HCT116 (cell line): ENCODE data around the gene ZBTB33. TPM values are rescaled to one million over a fixed set of nuclear protein-coding genes. Genes with fewer than 3 reads are reported as not detected.

Experiments
- ATAC-seq: fragments of 200-7000 bp; cut with Tn5 transposase; 2 replicates; pipeline ENCODE4 v1.9.1; 2020; ENCODE audit warnings: mild to moderate bottlenecking, moderate library complexity
- BruUV-seq: library from RNA; stranded (reverse); fragments of 400-500 nt; replicated peaks from 2 replicates; lab custom pipeline; 2021; lab: Mats Ljungman, UMichigan
- CTCF ChIA-PET: fragments of 300-600 bp; sonication (Branson Sonifier 250); formaldehyde crosslinking; loops from one replicate; lab custom pipeline; 2021; ENCODE audit warnings: antibody characterized with exemption; lab: Charles Lee
- POLR2A ChIA-PET: fragments of 300-600, 350-600 bp; sonication (Branson Sonifier 250); formaldehyde crosslinking; loops from one replicate; lab custom pipeline; 2021; ENCODE audit warnings: antibody characterized with exemption; lab: Charles Lee
- RAD21 ChIA-PET, 2 experiments: fragments of 300-600 bp; sonication (Branson Sonifier 250); formaldehyde crosslinking; loops; one replicate each; lab custom pipeline; 2023; ENCODE audit warnings: low total read pairs in 2 of 2; ENCODE audit not compliant: uncharacterized antibody in 2 of 2, unreplicated experiment in 2 of 2, low non-redundant PET in 1 of 2; lab: Charles Lee
- DNase-seq: peaks from one replicate; pipeline ENCODE4 v3.0.0-alpha.2; 2010; ENCODE audit warnings: low read depth, low spot score
- H2AFZ ChIP-seq: fragments of 200-600 bp; shearing (Covaris generic), sonication (generic); 2 replicates; pipeline ENCODE4 v1.6.1; 2017; ENCODE audit warnings: low read depth, mixed run types, mixed read lengths, antibody characterized with exemption, low read length; ENCODE audit not compliant: poor library complexity, severe bottlenecking
- H3K27ac ChIP-seq: 2 replicates; pipeline ENCODE4 v1.5.1; 2012; ENCODE audit warnings: low read depth, low read length
- H3K27me3 ChIP-seq: fragments of 200-600 bp; sonication (generic); 2 replicates; pipeline ENCODE4 v1.6.1; 2016; ENCODE audit warnings: mixed run types, low read length, mixed read lengths; ENCODE audit not compliant: insufficient read depth
- H3K36me3 ChIP-seq, 2 experiments: fragments of 200-500 bp in 1 of 2; fragments of 200-600 bp in 1 of 2; sonication (Bioruptor generic) in 1 of 2; sonication (generic) in 1 of 2; 2 replicates each; pipeline versions ENCODE4 v1.5.1 to v1.6.1; 2014 to 2016; ENCODE audit warnings: low read length in 2 of 2, inconsistent platforms in 1 of 2, mixed read lengths in 1 of 2, mixed run types in 1 of 2; ENCODE audit not compliant: insufficient read depth in 2 of 2, control insufficient read depth in 1 of 2
- H3K4me1 ChIP-seq, 2 experiments: fragments of 200-600 bp in 1 of 2; sonication (generic) in 1 of 2; 2 replicates each; pipeline versions ENCODE4 v1.5.1 to v1.6.1; 2012 to 2017; ENCODE audit warnings: low read length in 2 of 2, inconsistent platforms in 1 of 2, mild to moderate bottlenecking in 1 of 2, mixed read lengths in 1 of 2, mixed run types in 1 of 2, moderate library complexity in 1 of 2; ENCODE audit not compliant: insufficient read depth in 2 of 2, control insufficient read depth in 1 of 2
- H3K4me2 ChIP-seq: fragments of 200-600 bp; sonication (generic); 2 replicates; pipeline ENCODE4 v1.6.1; 2017; ENCODE audit warnings: mixed run types, low read length, mixed read lengths
- H3K4me3 ChIP-seq, 2 experiments: fragments of 200-600 bp in 1 of 2; sonication (generic) in 1 of 2; replicated peaks in 1 of 2; 2 replicates each; pipeline ENCODE4 v1.5.1; 2011 to 2016; ENCODE audit warnings: low read length in 2 of 2, control low read depth in 1 of 2, low read depth in 1 of 2, mild to moderate bottlenecking in 1 of 2, mixed read lengths in 1 of 2, mixed run types in 1 of 2
- H3K79me2 ChIP-seq: fragments of 200-600 bp; sonication (generic); 2 replicates; pipeline ENCODE4 v1.6.1; 2017; ENCODE audit warnings: mild to moderate bottlenecking, mixed run types, low read length, moderate library complexity, mixed read lengths; ENCODE audit not compliant: insufficient read depth
- H3K9ac ChIP-seq: fragments of 200-600 bp; sonication (generic); 2 replicates; pipeline ENCODE4 v1.6.1; 2016; ENCODE audit warnings: low read length, mixed read lengths
- H3K9me2 ChIP-seq: fragments of 200-600 bp; sonication (generic), shearing (Covaris generic); 2 replicates; pipeline ENCODE4 v1.6.1; 2017; ENCODE audit warnings: mixed run types, mild to moderate bottlenecking, moderate library complexity; ENCODE audit not compliant: insufficient read depth
- H3K9me3 ChIP-seq, 2 experiments: fragments of 200-500 bp in 1 of 2; fragments of 200-600 bp in 1 of 2; sonication (Bioruptor generic) in 1 of 2; sonication (generic) in 1 of 2; 2 replicates each; pipeline ENCODE4 v1.6.1; 2014 to 2017; ENCODE audit warnings: low read length in 2 of 2, mixed read lengths in 2 of 2, inconsistent platforms in 1 of 2, low read depth in 1 of 2, mild to moderate bottlenecking in 1 of 2, mixed run types in 1 of 2, moderate library complexity in 1 of 2; ENCODE audit not compliant: control insufficient read depth in 1 of 2, insufficient read depth in 1 of 2
- H4K20me1 ChIP-seq: fragments of 200-600 bp; sonication (generic), shearing (Covaris generic); 2 replicates; pipeline ENCODE4 v1.6.1; 2017; ENCODE audit warnings: mixed run types, mild to moderate bottlenecking, moderate library complexity; ENCODE audit not compliant: insufficient read depth
- CBX3 ChIP-seq: IDR thresholded peaks from 2 replicates; pipeline ENCODE4 v1.6.1; 2012; ENCODE audit warnings: low read depth
- CEBPB ChIP-seq: IDR thresholded peaks from 2 replicates; pipeline ENCODE4 v1.6.1; 2012; ENCODE audit warnings: low read depth
- EGR1 ChIP-seq: IDR thresholded peaks from 2 replicates; pipeline ENCODE4 v1.6.1; 2012; ENCODE audit warnings: low read depth
- ELF1 ChIP-seq: IDR thresholded peaks from 2 replicates; pipeline ENCODE4 v1.6.1; 2012; ENCODE audit warnings: low read depth, borderline replicate concordance
- EZH2 ChIP-seq: fragments of 200-600 bp; sonication (generic); IDR thresholded peaks from 2 replicates; pipeline ENCODE4 v1.6.1; 2017; ENCODE audit warnings: antibody characterized with exemption, mixed run types
- EZH2phosphoT487 ChIP-seq: fragments of 200-600 bp; IDR thresholded peaks from 2 replicates; pipeline ENCODE4 v1.6.1; 2018; ENCODE audit warnings: antibody characterized with exemption, borderline replicate concordance
- FOSL1 ChIP-seq: IDR thresholded peaks from 2 replicates; pipeline ENCODE4 v1.6.1; 2012; ENCODE audit warnings: low read depth
- JUND ChIP-seq: IDR thresholded peaks from 2 replicates; pipeline ENCODE4 v1.6.1; 2012
- POLR2A ChIP-seq: IDR thresholded peaks from 2 replicates; pipeline ENCODE4 v1.7.0; 2011; ENCODE audit warnings: borderline replicate concordance; ENCODE audit not compliant: insufficient read depth, insufficient read length; ENCODE audit errors: extremely low read depth
- POLR2AphosphoS5 ChIP-seq: IDR thresholded peaks from 2 replicates; pipeline ENCODE4 v1.6.1; 2011; ENCODE audit warnings: mild to moderate bottlenecking, low read depth, low read length, moderate library complexity
- SP1 ChIP-seq: IDR thresholded peaks from 2 replicates; pipeline ENCODE4 v1.6.1; 2012; ENCODE audit warnings: low read depth
- SRF ChIP-seq: IDR thresholded peaks from 2 replicates; pipeline ENCODE4 v1.6.1; 2012; ENCODE audit warnings: low read depth
- TCF7L2 ChIP-seq: IDR thresholded peaks from 2 replicates; pipeline ENCODE4 v1.7.0; 2011; ENCODE audit warnings: borderline replicate concordance, inconsistent platforms; ENCODE audit not compliant: insufficient read depth, insufficient read length; ENCODE audit errors: extremely low read depth
- YY1 ChIP-seq: IDR thresholded peaks from 2 replicates; pipeline ENCODE4 v1.6.1; 2011; ENCODE audit warnings: low read length, low read depth, moderate library complexity, mild to moderate bottlenecking; ENCODE audit not compliant: insufficient replicate concordance; ENCODE audit errors: extremely low read depth
- ZFX ChIP-seq: fragments of 450-650 bp; IDR thresholded peaks from 2 replicates; pipeline ENCODE4 v1.6.1; 2017
- ZNF274 ChIP-seq: fragments of 200-500 bp; sonication (Bioruptor generic); IDR thresholded peaks from 2 replicates; pipeline ENCODE4 v1.6.1; 2014; ENCODE audit warnings: mild to moderate bottlenecking, low read depth, low read length, inconsistent platforms
- intact Hi-C: fragments of 100-400 bp; cut with micrococcal nuclease; formaldehyde crosslinking; loops from 2 replicates; pipeline ENCODE4 v1.10.0; 2022
- total RNA-seq: library from RNA; stranded (reverse); gene quantifications from one replicate; pipeline ENCODE4 v1.2.1, GENCODE V29; 2021; ENCODE audit not compliant: unreplicated experiment
- TF ChIP-seq, protein P1 (sequence below): IDR thresholded peaks from 2 replicates; pipeline ENCODE4 v1.6.1; 2012
- TF ChIP-seq, protein P2 (sequence below): IDR thresholded peaks from 2 replicates; pipeline ENCODE4 v1.6.1; 2012
- TF ChIP-seq, protein P3 (sequence below), 3 experiments: fragments of 200-600 bp in 1 of 3; sonication (generic) in 1 of 3; IDR thresholded peaks in 2 of 3; conservative IDR thresholded peaks in 1 of 3; 2 replicates each; pipeline ENCODE4 v1.5.1; 2012 to 2017; ENCODE audit warnings: low read depth in 2 of 3, low read length in 2 of 3, antibody characterized with exemption in 1 of 3, borderline replicate concordance in 1 of 3, control low read depth in 1 of 3, mild to moderate bottlenecking in 1 of 3, mixed read lengths in 1 of 3, mixed run types in 1 of 3, moderate library complexity in 1 of 3; ENCODE audit not compliant: insufficient read depth in 1 of 3
- TF ChIP-seq, protein P4 (sequence below): IDR thresholded peaks from 2 replicates; pipeline ENCODE4 v1.6.1; 2011; ENCODE audit warnings: mild to moderate bottlenecking, low read length, moderate library complexity; ENCODE audit not compliant: insufficient replicate concordance; ENCODE audit errors: extremely low read depth

The ZBTB33 gene
- total RNA-seq, 1 experiment from 2014 or later, result 12.3 TPM

DNA sequence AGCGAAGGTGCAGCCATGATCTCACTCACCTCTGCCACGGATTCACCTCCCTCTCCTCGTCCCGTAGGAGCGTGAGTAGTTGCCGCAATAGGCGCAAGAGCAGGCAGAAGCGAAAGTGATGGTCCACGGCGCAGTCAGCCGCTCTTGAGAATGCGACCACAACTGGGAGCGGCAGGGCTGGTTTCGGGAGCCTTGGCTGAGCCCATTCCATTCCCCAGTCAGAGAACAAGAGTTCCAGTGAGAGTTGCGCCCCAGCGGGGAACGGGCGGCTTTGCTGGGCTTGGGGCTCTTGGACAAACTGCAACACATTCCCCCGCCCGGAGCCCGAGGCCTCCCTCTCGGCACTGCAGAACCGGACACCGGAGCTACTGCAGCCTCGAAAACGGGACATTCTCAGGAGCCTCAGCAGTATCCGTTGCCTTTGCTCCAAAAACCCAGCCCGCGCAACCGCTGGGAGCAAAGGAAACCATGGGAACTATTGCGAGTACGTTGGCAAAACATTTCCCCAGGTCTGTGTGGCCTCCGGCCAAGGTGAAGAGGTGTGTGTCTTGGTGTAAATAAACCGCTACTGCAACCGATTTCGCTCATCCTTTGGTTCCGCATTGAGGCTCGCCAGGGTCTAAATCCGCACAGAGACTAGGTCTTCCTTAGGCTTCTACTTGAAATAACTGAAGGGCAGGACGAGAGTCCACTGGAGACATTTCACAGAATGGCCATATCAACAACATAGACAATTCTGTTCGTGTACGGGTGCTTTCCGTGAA, 5.7 kb upstream of the ZBTB33 start:
- H3K9ac ChIP-seq, result peak overlapping the region; percentile 72
- POLR2A ChIA-PET, result no interaction called here
- CTCF ChIA-PET, result no interaction called here
- H3K4me1 ChIP-seq, result peaks cover 0 to 6% of the 10 kb centered on the region in 2 experiments; a peak in 2 of 4 replicates
- H3K79me2 ChIP-seq, result no peaks in the 10 kb centered on the region
- RAD21 ChIA-PET, result no interaction called here
- DNase-seq (peak; percentile 77), ATAC-seq (peak; percentile 81)
- H3K9me3 ChIP-seq, result no peaks in the 10 kb centered on the region
- H3K36me3 ChIP-seq, result no peaks in the 10 kb centered on the region
- no peaks in the 10 kb centered on the region for H4K20me1 ChIP-seq
- H3K27ac ChIP-seq, result peak overlapping the region; percentile 47
- H3K4me3 ChIP-seq, result peak overlapping the region; percentile 58 to 77
- H3K27me3 ChIP-seq, result no peaks in the 10 kb centered on the region
- H3K4me2 ChIP-seq, result peak overlapping the region; percentile 89
- H2AFZ ChIP-seq, result peak overlapping the region; percentile 95
- TSS peak; percentile 50 for BruUV-seq
- intact Hi-C loops, result no loop called here
- H3K9me2 ChIP-seq, result no peaks in the 10 kb centered on the region
- TF ChIP-seq FOSL1, result 0 out of 2 replicates have a peak, but pooled peaks have one; percentile 19
- TF ChIP-seq POLR2AphosphoS5, result peak; percentile 79
- TF ChIP-seq EZH2, result no peak
- 0 out of 2 replicates have a peak, but pooled peaks have one; percentile 48 for TF ChIP-seq SP1
- TF ChIP-seq, protein P1, sequence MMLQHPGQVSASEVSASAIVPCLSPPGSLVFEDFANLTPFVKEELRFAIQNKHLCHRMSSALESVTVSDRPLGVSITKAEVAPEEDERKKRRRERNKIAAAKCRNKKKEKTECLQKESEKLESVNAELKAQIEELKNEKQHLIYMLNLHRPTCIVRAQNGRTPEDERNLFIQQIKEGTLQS, result no peak
- peak; percentile 39 for TF ChIP-seq TCF7L2
- TF ChIP-seq, protein P2, sequence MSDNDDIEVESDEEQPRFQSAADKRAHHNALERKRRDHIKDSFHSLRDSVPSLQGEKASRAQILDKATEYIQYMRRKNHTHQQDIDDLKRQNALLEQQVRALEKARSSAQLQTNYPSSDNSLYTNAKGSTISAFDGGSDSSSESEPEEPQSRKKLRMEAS, result peak; percentile 52; the same call in 1 of the 2 replicates
- TF ChIP-seq POLR2A, result no peak
- no peak for TF ChIP-seq ELF1
- no peak for TF ChIP-seq JUND
- no peak for TF ChIP-seq ZNF274
- TF ChIP-seq, protein P3, sequence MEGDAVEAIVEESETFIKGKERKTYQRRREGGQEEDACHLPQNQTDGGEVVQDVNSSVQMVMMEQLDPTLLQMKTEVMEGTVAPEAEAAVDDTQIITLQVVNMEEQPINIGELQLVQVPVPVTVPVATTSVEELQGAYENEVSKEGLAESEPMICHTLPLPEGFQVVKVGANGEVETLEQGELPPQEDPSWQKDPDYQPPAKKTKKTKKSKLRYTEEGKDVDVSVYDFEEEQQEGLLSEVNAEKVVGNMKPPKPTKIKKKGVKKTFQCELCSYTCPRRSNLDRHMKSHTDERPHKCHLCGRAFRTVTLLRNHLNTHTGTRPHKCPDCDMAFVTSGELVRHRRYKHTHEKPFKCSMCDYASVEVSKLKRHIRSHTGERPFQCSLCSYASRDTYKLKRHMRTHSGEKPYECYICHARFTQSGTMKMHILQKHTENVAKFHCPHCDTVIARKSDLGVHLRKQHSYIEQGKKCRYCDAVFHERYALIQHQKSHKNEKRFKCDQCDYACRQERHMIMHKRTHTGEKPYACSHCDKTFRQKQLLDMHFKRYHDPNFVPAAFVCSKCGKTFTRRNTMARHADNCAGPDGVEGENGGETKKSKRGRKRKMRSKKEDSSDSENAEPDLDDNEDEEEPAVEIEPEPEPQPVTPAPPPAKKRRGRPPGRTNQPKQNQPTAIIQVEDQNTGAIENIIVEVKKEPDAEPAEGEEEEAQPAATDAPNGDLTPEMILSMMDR (IDR thresholded peaks at IDR 0.05 in 2 of 3, conservative IDR thresholded peaks at IDR 0.05 in 1 of 3; ENCODE audit: borderline replicate concordance in 1 of 3, insufficient read depth in 1 of 3, low read depth in 2 of 3, low read length in 2 of 3), result no peak
- 0 out of 2 replicates have a peak, but pooled peaks have one; percentile 22 for TF ChIP-seq SRF
- TF ChIP-seq CBX3, result peak; percentile 97
- no peak for TF ChIP-seq EZH2phosphoT487
- peak; percentile 35; the same call in 1 of the 2 replicates for TF ChIP-seq CEBPB
- no peak for TF ChIP-seq EGR1
- TF ChIP-seq, protein P4, sequence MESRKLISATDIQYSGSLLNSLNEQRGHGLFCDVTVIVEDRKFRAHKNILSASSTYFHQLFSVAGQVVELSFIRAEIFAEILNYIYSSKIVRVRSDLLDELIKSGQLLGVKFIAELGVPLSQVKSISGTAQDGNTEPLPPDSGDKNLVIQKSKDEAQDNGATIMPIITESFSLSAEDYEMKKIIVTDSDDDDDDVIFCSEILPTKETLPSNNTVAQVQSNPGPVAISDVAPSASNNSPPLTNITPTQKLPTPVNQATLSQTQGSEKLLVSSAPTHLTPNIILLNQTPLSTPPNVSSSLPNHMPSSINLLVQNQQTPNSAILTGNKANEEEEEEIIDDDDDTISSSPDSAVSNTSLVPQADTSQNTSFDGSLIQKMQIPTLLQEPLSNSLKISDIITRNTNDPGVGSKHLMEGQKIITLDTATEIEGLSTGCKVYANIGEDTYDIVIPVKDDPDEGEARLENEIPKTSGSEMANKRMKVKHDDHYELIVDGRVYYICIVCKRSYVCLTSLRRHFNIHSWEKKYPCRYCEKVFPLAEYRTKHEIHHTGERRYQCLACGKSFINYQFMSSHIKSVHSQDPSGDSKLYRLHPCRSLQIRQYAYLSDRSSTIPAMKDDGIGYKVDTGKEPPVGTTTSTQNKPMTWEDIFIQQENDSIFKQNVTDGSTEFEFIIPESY, result peak; percentile 20
- no peak for TF ChIP-seq ZFX
- TF ChIP-seq YY1, result peak; percentile 79
